ENCODE data around the gene BAHD1.

BAHD1 gene

DNA sequence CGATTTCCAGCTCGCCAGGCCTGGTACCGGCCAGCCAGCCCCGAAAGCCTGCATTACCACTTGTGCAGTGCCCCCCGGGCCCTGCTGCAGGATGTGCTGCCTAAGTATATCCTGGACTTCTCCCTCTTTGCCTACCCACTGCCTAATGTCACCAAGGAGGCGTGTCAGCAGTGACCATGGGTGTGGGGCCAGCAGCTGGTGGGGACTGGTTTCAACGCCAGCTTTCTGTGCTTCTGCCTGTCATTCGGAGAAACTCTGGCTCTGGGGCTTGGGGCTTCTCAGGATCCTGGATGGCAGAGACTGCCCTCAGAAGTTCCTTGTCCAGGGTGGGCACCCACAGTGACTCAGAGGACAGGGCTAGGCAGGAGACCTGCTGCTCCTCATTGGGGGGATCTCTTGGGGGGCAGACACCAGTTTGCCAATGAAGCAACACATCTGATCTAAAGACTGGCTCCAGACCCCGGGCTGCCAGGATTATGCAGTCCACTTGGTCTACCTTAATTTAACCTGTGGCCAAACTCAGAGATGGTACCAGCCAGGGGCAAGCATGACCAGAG is 31.5 kb downstream of the BAHD1 start:
- Histone ChIP-seq H3K9ac (ENCODE audit: low read length) (peak overlapping the region; percentile 90), H3K4me3 (ENCODE audit: low read length) (no peak overlapping the region), H2BK15ac (replicated peaks; ENCODE audit: low read depth) (no peak overlapping the region), H4K5ac (ENCODE audit: low read length) (no peak overlapping the region), H3K79me2 (ENCODE audit: control insufficient read depth, insufficient read depth, low read length) (no peaks in the 10 kb centered on the region), H2AK5ac (ENCODE audit: low read length) (no peak overlapping the region), H3K27me3 (ENCODE audit: insufficient read depth, low read length, poor library complexity) (no peaks in the 10 kb centered on the region), H3K27ac (ENCODE audit: low read depth, low read length) (no peak overlapping the region), H3K4me2 (ENCODE audit: low read length) (peak overlapping the region; percentile 84), H3K4me1 (ENCODE audit: control insufficient read depth, low read depth, low read length) (peaks cover 4% of the 10 kb centered on the region), H3K4ac (ENCODE audit: low read depth, low read length) (no peak overlapping the region), H3K23ac (ENCODE audit: low read length) (no peak overlapping the region), H4K8ac (ENCODE audit: low read depth, low read length) (no peak overlapping the region), H3K56ac (ENCODE audit: low read length) (peak overlapping the region; percentile 95), H3K79me1 (ENCODE audit: low read length) (peaks cover 2% of the 10 kb centered on the region), H3K36me3 (ENCODE audit: control insufficient read depth, insufficient read depth, low read length) (no peaks in the 10 kb centered on the region), H2BK5ac (ENCODE audit: low read length) (no peak overlapping the region), H2BK120ac (ENCODE audit: low read depth, low read length) (no peak overlapping the region), H3K18ac (ENCODE audit: low read length) (no peak overlapping the region)
- no CpG with 5 or more reads among the region's 9 CpGs for WGBS (ENCODE audit: extremely low coverage, insufficient coverage, low lambda C conversion rate)
- no peak for DNase-seq

DNA sequence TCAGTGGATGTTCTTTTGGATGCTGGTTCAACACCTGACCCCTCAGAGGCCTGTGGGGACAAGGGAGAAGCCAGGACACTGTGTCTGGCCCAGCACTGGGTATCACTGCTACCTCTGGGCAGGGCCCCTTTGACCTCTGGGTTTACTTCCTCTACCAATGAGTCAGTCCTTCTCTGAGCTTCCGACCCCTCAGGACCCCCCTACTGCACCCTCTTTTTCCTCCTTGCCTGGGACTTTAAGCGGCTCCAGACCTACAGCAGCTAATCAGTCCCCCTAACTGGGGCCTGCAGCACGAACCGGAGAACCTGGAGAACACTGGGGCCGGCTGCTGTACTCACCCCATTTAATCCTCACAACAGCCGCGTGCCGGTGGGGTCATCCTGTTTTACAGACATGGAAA is 33.8 kb downstream of the BAHD1 start:
- Histone ChIP-seq H3K4me3 (ENCODE audit: low read length) (no peak overlapping the region), H3K27me3 (ENCODE audit: insufficient read depth, low read length, poor library complexity) (no peaks in the 10 kb centered on the region), H3K79me1 (ENCODE audit: low read length) (peaks cover 2% of the 10 kb centered on the region), H4K8ac (ENCODE audit: low read depth, low read length) (no peak overlapping the region), H4K5ac (ENCODE audit: low read length) (no peak overlapping the region), H3K79me2 (ENCODE audit: control insufficient read depth, insufficient read depth, low read length) (no peaks in the 10 kb centered on the region), H3K18ac (ENCODE audit: low read length) (no peak overlapping the region), H3K23ac (ENCODE audit: low read length) (no peak overlapping the region), H3K4me1 (ENCODE audit: control insufficient read depth, low read depth, low read length) (peaks cover 4% of the 10 kb centered on the region), H3K56ac (ENCODE audit: low read length) (no peak overlapping the region), H3K36me3 (ENCODE audit: control insufficient read depth, insufficient read depth, low read length) (no peaks in the 10 kb centered on the region), H2BK15ac (replicated peaks; ENCODE audit: low read depth) (no peak overlapping the region), H2BK120ac (ENCODE audit: low read depth, low read length) (no peak overlapping the region), H3K4ac (ENCODE audit: low read depth, low read length) (no peak overlapping the region), H3K4me2 (ENCODE audit: low read length) (no peak overlapping the region), H3K27ac (ENCODE audit: low read depth, low read length) (no peak overlapping the region), H2BK5ac (ENCODE audit: low read length) (no peak overlapping the region), H3K9ac (ENCODE audit: low read length) (no peak overlapping the region), H2AK5ac (ENCODE audit: low read length) (no peak overlapping the region)
- WGBS (ENCODE audit: extremely low coverage, insufficient coverage, low lambda C conversion rate), result no CpG with 5 or more reads among the region's 8 CpGs
- no peak for DNase-seq

DNA sequence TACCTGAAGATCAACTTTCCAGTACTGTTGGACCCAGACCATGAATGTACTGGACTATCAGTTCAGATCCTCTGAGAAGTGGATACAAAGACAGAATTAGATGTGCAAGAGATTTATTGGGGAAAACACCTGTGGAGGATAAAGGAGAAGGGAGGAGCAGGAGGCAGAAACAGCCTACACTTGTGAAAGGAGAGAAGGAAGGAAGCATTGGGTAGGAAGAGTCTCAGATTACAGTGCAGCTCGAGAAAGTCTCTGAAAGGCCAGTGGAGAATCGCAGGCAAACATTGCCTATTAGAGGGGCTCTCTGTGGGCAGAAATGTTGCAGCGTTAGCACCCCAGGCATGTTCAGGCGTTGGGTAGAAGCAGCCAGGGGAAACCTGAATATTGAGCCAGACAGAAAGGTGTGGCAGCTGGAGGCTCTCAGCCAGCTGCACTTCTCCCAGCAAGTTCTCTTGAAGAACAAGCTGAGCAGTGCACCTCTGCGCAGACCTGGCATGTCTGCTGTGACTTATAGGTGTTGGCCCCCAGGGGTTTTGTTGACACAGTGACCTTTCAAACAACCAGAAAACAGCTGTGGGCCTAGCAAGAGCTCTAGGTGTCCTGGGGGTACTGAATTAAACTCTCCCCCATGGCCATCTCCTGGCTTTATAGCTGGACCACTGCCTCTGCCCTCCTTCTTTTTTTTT is 37.0 kb downstream of the BAHD1 start:
- Histone ChIP-seq H2BK120ac (ENCODE audit: low read depth, low read length) (no peak overlapping the region), H2AK5ac (ENCODE audit: low read length) (no peak overlapping the region), H3K56ac (ENCODE audit: low read length) (no peak overlapping the region), H3K4me1 (ENCODE audit: control insufficient read depth, low read depth, low read length) (no peaks in the 10 kb centered on the region), H3K27me3 (ENCODE audit: insufficient read depth, low read length, poor library complexity) (no peaks in the 10 kb centered on the region), H3K79me1 (ENCODE audit: low read length) (no peaks in the 10 kb centered on the region), H3K23ac (ENCODE audit: low read length) (no peak overlapping the region), H3K18ac (ENCODE audit: low read length) (no peak overlapping the region), H3K79me2 (ENCODE audit: control insufficient read depth, insufficient read depth, low read length) (no peaks in the 10 kb centered on the region), H2BK5ac (ENCODE audit: low read length) (no peak overlapping the region), H3K4me2 (ENCODE audit: low read length) (no peak overlapping the region), H3K36me3 (ENCODE audit: control insufficient read depth, insufficient read depth, low read length) (no peaks in the 10 kb centered on the region), H3K9ac (ENCODE audit: low read length) (no peak overlapping the region), H4K5ac (ENCODE audit: low read length) (no peak overlapping the region), H3K4me3 (ENCODE audit: low read length) (no peak overlapping the region), H3K27ac (ENCODE audit: low read depth, low read length) (no peak overlapping the region), H3K4ac (ENCODE audit: low read depth, low read length) (no peak overlapping the region), H4K8ac (ENCODE audit: low read depth, low read length) (no peak overlapping the region), H2BK15ac (replicated peaks; ENCODE audit: low read depth) (no peak overlapping the region)
- DNase-seq, result no peak
- no CpG with 5 or more reads among the region's 5 CpGs for WGBS (ENCODE audit: extremely low coverage, insufficient coverage, low lambda C conversion rate)

DNA sequence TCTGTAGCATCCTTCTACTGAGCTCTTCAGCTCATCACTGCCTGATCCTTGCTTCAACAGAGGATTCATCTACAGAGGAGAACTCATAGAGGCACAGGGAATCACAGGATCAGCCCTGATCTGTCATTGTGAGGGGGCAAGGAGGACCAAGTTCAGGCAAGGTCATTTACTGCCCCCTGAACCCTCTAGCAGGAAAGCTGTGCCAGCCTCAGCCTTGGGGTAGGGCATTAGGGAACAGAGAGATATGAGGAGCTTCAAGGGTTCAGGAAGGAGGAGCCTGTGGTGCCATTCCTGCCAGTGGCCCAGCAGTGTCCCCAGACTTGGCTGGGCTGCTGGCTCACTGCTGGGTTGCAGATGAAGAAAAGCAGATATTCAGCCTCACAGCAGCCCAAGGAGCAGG is 38.3 kb downstream of the BAHD1 start:
- no peak overlapping the region for H3K4me3 ChIP-seq (ENCODE audit: low read length)
- H3K27me3 ChIP-seq (ENCODE audit: insufficient read depth, low read length, poor library complexity), result no peaks in the 10 kb centered on the region
- H4K5ac ChIP-seq (ENCODE audit: low read length), result no peak overlapping the region
- H3K79me1 ChIP-seq (ENCODE audit: low read length), result no peaks in the 10 kb centered on the region
- no peak overlapping the region for H3K27ac ChIP-seq (ENCODE audit: low read depth, low read length)
- no peak overlapping the region for H3K18ac ChIP-seq (ENCODE audit: low read length)
- no peak overlapping the region for H3K23ac ChIP-seq (ENCODE audit: low read length)
- no peaks in the 10 kb centered on the region for H3K36me3 ChIP-seq (ENCODE audit: control insufficient read depth, insufficient read depth, low read length)
- no peak overlapping the region for H2BK5ac ChIP-seq (ENCODE audit: low read length)
- H2BK120ac ChIP-seq (ENCODE audit: low read depth, low read length), result no peak overlapping the region
- H2AK5ac ChIP-seq (ENCODE audit: low read length), result no peak overlapping the region
- H2BK15ac ChIP-seq (replicated peaks; ENCODE audit: low read depth), result no peak overlapping the region
- no peak for DNase-seq
- H3K9ac ChIP-seq (ENCODE audit: low read length), result no peak overlapping the region
- no peak overlapping the region for H3K4me2 ChIP-seq (ENCODE audit: low read length)
- no peaks in the 10 kb centered on the region for H3K79me2 ChIP-seq (ENCODE audit: control insufficient read depth, insufficient read depth, low read length)
- no peaks in the 10 kb centered on the region for H3K4me1 ChIP-seq (ENCODE audit: control insufficient read depth, low read depth, low read length)
- H3K4ac ChIP-seq (ENCODE audit: low read depth, low read length), result no peak overlapping the region
- no peak overlapping the region for H4K8ac ChIP-seq (ENCODE audit: low read depth, low read length)
- H3K56ac ChIP-seq (ENCODE audit: low read length), result no peak overlapping the region

DNA sequence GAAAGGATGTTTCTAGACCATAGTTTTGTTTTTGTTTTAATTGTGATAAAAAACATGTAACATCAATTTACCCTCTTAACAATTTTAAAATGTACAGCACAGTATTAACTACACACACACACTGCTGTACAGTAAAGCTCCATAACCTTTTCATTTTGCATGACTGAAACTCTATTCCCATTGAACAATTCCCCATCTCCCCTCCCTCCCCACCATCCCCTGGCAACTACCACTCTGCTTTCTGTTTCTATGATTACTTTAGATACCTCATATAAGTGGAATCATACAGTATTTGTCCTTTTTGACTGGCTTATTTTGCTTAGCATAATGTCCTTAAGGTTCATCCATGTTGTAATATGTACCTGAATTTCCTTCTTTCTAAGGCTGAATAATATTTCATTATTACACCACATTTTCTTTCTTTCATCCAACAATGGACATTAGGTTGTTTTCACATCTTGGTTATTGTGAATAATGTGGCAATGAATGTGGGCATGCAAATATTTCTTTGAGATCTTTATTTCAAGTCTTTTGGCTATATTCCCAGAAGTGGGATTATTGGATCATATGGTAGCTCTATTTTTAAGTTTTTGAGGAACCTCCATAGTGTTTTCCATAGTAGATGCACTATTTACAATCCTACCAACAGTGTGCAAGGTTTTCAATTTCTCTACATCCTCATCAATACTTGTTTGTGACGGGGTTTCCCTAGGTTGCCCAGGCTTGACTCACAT is 40.8 kb downstream of the BAHD1 start:
- H3K23ac ChIP-seq (ENCODE audit: low read length), result no peak overlapping the region
- H2BK5ac ChIP-seq (ENCODE audit: low read length), result no peak overlapping the region
- H3K56ac ChIP-seq (ENCODE audit: low read length), result no peak overlapping the region
- WGBS (ENCODE audit: extremely low coverage, insufficient coverage, low lambda C conversion rate), result no CpG with 5 or more reads among the region's 1 CpG
- no peaks in the 10 kb centered on the region for H3K4me1 ChIP-seq (ENCODE audit: control insufficient read depth, low read depth, low read length)
- no peaks in the 10 kb centered on the region for H3K36me3 ChIP-seq (ENCODE audit: control insufficient read depth, insufficient read depth, low read length)
- no peak for DNase-seq
- H4K8ac ChIP-seq (ENCODE audit: low read depth, low read length), result no peak overlapping the region
- H3K4me2 ChIP-seq (ENCODE audit: low read length), result no peak overlapping the region
- H2AK5ac ChIP-seq (ENCODE audit: low read length), result no peak overlapping the region
- H3K4me3 ChIP-seq (ENCODE audit: low read length), result no peak overlapping the region
- H3K79me2 ChIP-seq (ENCODE audit: control insufficient read depth, insufficient read depth, low read length), result no peaks in the 10 kb centered on the region
- H4K5ac ChIP-seq (ENCODE audit: low read length), result no peak overlapping the region
- H3K9ac ChIP-seq (ENCODE audit: low read length), result no peak overlapping the region
- no peak overlapping the region for H3K27ac ChIP-seq (ENCODE audit: low read depth, low read length)
- H3K79me1 ChIP-seq (ENCODE audit: low read length), result no peaks in the 10 kb centered on the region
- no peak overlapping the region for H2BK15ac ChIP-seq (replicated peaks; ENCODE audit: low read depth)
- no peak overlapping the region for H3K4ac ChIP-seq (ENCODE audit: low read depth, low read length)
- no peaks in the 10 kb centered on the region for H3K27me3 ChIP-seq (ENCODE audit: insufficient read depth, low read length, poor library complexity)
- H2BK120ac ChIP-seq (ENCODE audit: low read depth, low read length), result no peak overlapping the region
- no peak overlapping the region for H3K18ac ChIP-seq (ENCODE audit: low read length)

Data from mesendoderm (in vitro differentiated cells).